H1 (cell line): ENCODE measurements around the gene RNF141. TPM values are rescaled to one million over a fixed set of nuclear protein-coding genes. Genes with fewer than 3 reads are reported as not detected.

ENCODE experiments used
- CTCF ChIA-PET: fragments of 300-600 bp; sonication (Branson Sonifier 250); formaldehyde crosslinking; loops from one replicate; lab custom pipeline; 2021; ENCODE audit not compliant: partially characterized antibody; lab: Charles Lee
- POLR2A ChIA-PET: fragments of 300-600 bp; sonication (Branson Sonifier 250); formaldehyde crosslinking; loops from one replicate; lab custom pipeline; 2021; ENCODE audit warnings: inconsistent platforms; ENCODE audit not compliant: partially characterized antibody; lab: Charles Lee
- DNase-seq, 2 experiments: peaks; one replicate each; pipeline versions ENCODE4 v3.0.0 to v3.0.0-alpha.2; 2010 to 2022; ENCODE audit warnings: low spot score in 2 of 2, low read depth in 1 of 2, mixed read lengths in 1 of 2
- FAIRE-seq: peaks from 2 replicates; lab custom pipeline; 2011; peaks lifted over from hg19 to GRCh38; lab: Jason Lieb, UNC
- H2AFZ ChIP-seq: 2 replicates; pipeline ENCODE4 v1.8.1; 2012; ENCODE audit warnings: low read length, inconsistent platforms
- H2AK5ac ChIP-seq: 2 replicates; pipeline ENCODE4 v1.6.1; 2013; ENCODE audit warnings: low read depth, low read length
- H2BK120ac ChIP-seq: replicated peaks from 2 replicates; pipeline ENCODE3; 2013; ENCODE audit warnings: low read depth, low read length, inconsistent platforms
- H2BK12ac ChIP-seq: 2 replicates; pipeline ENCODE4 v1.6.1; 2013; ENCODE audit warnings: low read depth, low read length
- H2BK15ac ChIP-seq: 2 replicates; pipeline ENCODE4 v1.6.1; 2013; ENCODE audit warnings: low read length
- H2BK20ac ChIP-seq: 2 replicates; pipeline ENCODE4 v1.6.1; 2013; ENCODE audit warnings: low read length
- H2BK5ac ChIP-seq: 2 replicates; pipeline ENCODE4 v1.6.1; 2013; ENCODE audit warnings: low read depth, low read length
- H3K14ac ChIP-seq: 2 replicates; pipeline ENCODE4 v1.6.1; 2013; ENCODE audit warnings: inconsistent platforms; ENCODE audit not compliant: insufficient read length
- H3K18ac ChIP-seq: 2 replicates; pipeline ENCODE4 v1.6.1; 2013; ENCODE audit warnings: low read length; ENCODE audit errors: extremely low read depth
- H3K23ac ChIP-seq: 2 replicates; pipeline ENCODE4 v1.6.1; 2013; ENCODE audit warnings: inconsistent platforms; ENCODE audit not compliant: insufficient read length
- H3K23me2 ChIP-seq: 2 replicates; pipeline ENCODE4 v1.6.1; 2013; ENCODE audit warnings: low read depth, low read length
- H3K27ac ChIP-seq: 2 replicates; pipeline ENCODE4 v1.6.1; 2011; ENCODE audit warnings: low read depth, low read length, inconsistent platforms
- H3K27me3 ChIP-seq, 4 experiments: replicated peaks in 1 of 4; 1 replicate in 1 of 4; 2 replicates in 3 of 4; pipeline versions ENCODE4 v1.6.1 to v1.8.1; 2011 to 2013; ENCODE audit warnings: low read length in 3 of 4, mild to moderate bottlenecking in 3 of 4, inconsistent platforms in 2 of 4, mixed read lengths in 2 of 4, moderate library complexity in 1 of 4; ENCODE audit not compliant: control insufficient read depth in 3 of 4, insufficient read depth in 3 of 4; ENCODE audit errors: extremely low read depth in 1 of 4
- H3K36me3 ChIP-seq, 4 experiments: 2 replicates each; pipeline versions ENCODE4 v1.6.1 to v1.8.1; 2011 to 2013; ENCODE audit warnings: mild to moderate bottlenecking in 4 of 4, low read length in 3 of 4, moderate library complexity in 2 of 4, control low read depth in 1 of 4, inconsistent platforms in 1 of 4; ENCODE audit not compliant: insufficient read depth in 4 of 4, control insufficient read depth in 2 of 4
- H3K4ac ChIP-seq: replicated peaks from 2 replicates; pipeline ENCODE3; 2013; ENCODE audit warnings: low read length, low read depth, mixed read lengths, inconsistent platforms; ENCODE audit not compliant: insufficient read length
- H3K4me1 ChIP-seq, 4 experiments: replicated peaks in 1 of 4; 1 replicate in 1 of 4; 2 replicates in 3 of 4; pipeline versions ENCODE4 v1.6.1 to v1.8.1; 2011 to 2013; ENCODE audit warnings: low read length in 3 of 4, inconsistent platforms in 2 of 4, mixed read lengths in 1 of 4; ENCODE audit not compliant: insufficient read depth in 4 of 4, control insufficient read depth in 3 of 4
- H3K4me2 ChIP-seq, 2 experiments: 2 replicates each; pipeline versions ENCODE4 v1.6.1 to v1.8.1; 2011 to 2013; ENCODE audit warnings: low read depth in 2 of 2, low read length in 2 of 2, control low read depth in 1 of 2, inconsistent platforms in 1 of 2, mild to moderate bottlenecking in 1 of 2; ENCODE audit not compliant: insufficient read depth in 1 of 2
- H3K4me3 ChIP-seq, 4 experiments: fragments of 200-600, 300-600 bp in 1 of 4; sonication (generic), shearing (Covaris generic), sonication (Bioruptor Twin) in 1 of 4; 2 replicates each; pipeline versions ENCODE4 v1.5.1 to v1.8.1; 2011 to 2016; ENCODE audit warnings: low read length in 4 of 4, low read depth in 3 of 4, control low read depth in 2 of 4, inconsistent platforms in 2 of 4, mild to moderate bottlenecking in 2 of 4, mixed read lengths in 1 of 4, moderate library complexity in 1 of 4; ENCODE audit not compliant: insufficient read depth in 2 of 4; ENCODE audit errors: extremely low read depth in 1 of 4
- H3K56ac ChIP-seq: replicated peaks from 2 replicates; pipeline ENCODE3; 2013; ENCODE audit warnings: low read depth, mild to moderate bottlenecking, mixed read lengths, low read length, inconsistent platforms; ENCODE audit not compliant: insufficient read length
- H3K79me1 ChIP-seq: 2 replicates; pipeline ENCODE4 v1.6.1; 2013; ENCODE audit warnings: low read depth, low read length, control low read depth
- H3K79me2 ChIP-seq, 2 experiments: 2 replicates each; pipeline versions ENCODE4 v1.6.1 to v1.8.1; 2012 to 2013; ENCODE audit warnings: low read length in 2 of 2, mild to moderate bottlenecking in 2 of 2, inconsistent platforms in 1 of 2; ENCODE audit not compliant: insufficient read depth in 2 of 2, control insufficient read depth in 1 of 2
- H3K9ac ChIP-seq, 4 experiments: replicated peaks in 1 of 4; 1 replicate in 1 of 4; 2 replicates in 3 of 4; pipeline versions ENCODE4 v1.6.1 to v1.8.1; 2011 to 2013; ENCODE audit warnings: low read depth in 3 of 4, low read length in 3 of 4, control low read depth in 2 of 4, mild to moderate bottlenecking in 2 of 4, moderate library complexity in 2 of 4, inconsistent platforms in 1 of 4; ENCODE audit errors: extremely low read depth in 1 of 4
- H3K9me3 ChIP-seq, 2 experiments: 2 replicates each; pipeline versions ENCODE4 v1.6.1 to v1.8.1; 2012 to 2013; ENCODE audit warnings: mild to moderate bottlenecking in 2 of 2, moderate library complexity in 2 of 2, control low read depth in 1 of 2, inconsistent platforms in 1 of 2, low read depth in 1 of 2, low read length in 1 of 2, mixed read lengths in 1 of 2; ENCODE audit not compliant: insufficient read depth in 2 of 2
- H4K20me1 ChIP-seq, 2 experiments: replicated peaks in 1 of 2; 2 replicates each; pipeline versions ENCODE3 to v1.8.1; 2011 to 2013; ENCODE audit warnings: inconsistent platforms in 2 of 2, low read length in 2 of 2, mild to moderate bottlenecking in 1 of 2; ENCODE audit not compliant: insufficient read depth in 2 of 2, control insufficient read depth in 1 of 2
- H4K5ac ChIP-seq: 2 replicates; pipeline ENCODE4 v1.6.1; 2013; ENCODE audit warnings: low read length, low read depth, mixed read lengths, inconsistent platforms; ENCODE audit not compliant: insufficient read length
- H4K8ac ChIP-seq: 2 replicates; pipeline ENCODE4 v1.8.0; 2013; ENCODE audit warnings: mild to moderate bottlenecking, moderate library complexity, low read length, inconsistent platforms; ENCODE audit not compliant: insufficient read depth; ENCODE audit errors: extremely low read depth
- H4K91ac ChIP-seq: replicated peaks from 2 replicates; pipeline ENCODE3; 2013; ENCODE audit warnings: low read length, mixed read lengths, inconsistent platforms; ENCODE audit not compliant: insufficient read length
- ATF2 ChIP-seq: IDR thresholded peaks from 2 replicates; pipeline ENCODE4 v1.6.1; 2012; ENCODE audit warnings: low read length, inconsistent platforms
- BCL11A ChIP-seq, 2 experiments: IDR thresholded peaks; one replicate each; pipeline ENCODE4 v1.6.1; 2011; ENCODE audit warnings: low read depth in 2 of 2, low read length in 2 of 2, mild to moderate bottlenecking in 2 of 2
- CBX5 ChIP-seq: fragments of 300-800, 300-1000 bp; sonication (generic); IDR thresholded peaks from 2 replicates; pipeline ENCODE4 v1.7.1; 2016; ENCODE audit warnings: antibody characterized with exemption, low read length, low read depth
- CHD1 ChIP-seq: IDR thresholded peaks from 2 replicates; pipeline ENCODE4 v1.6.1; 2012; ENCODE audit warnings: low read depth, low read length, improper control_type of control experiment
- CHD2 ChIP-seq: IDR thresholded peaks from 2 replicates; pipeline ENCODE4 v1.6.1; 2012; ENCODE audit warnings: low read length, improper control_type of control experiment
- CTBP2 ChIP-seq: IDR thresholded peaks from 2 replicates; pipeline ENCODE4 v1.7.0; 2011; ENCODE audit warnings: borderline replicate concordance, mild to moderate bottlenecking, moderate library complexity, mixed read lengths, low read length; ENCODE audit not compliant: insufficient read depth, insufficient read length
- EZH2 ChIP-seq: fragments of 200-600 bp; sonication (generic); IDR thresholded peaks from 2 replicates; pipeline ENCODE4 v1.7.1; 2012; ENCODE audit warnings: low read depth, mild to moderate bottlenecking, moderate library complexity, low read length, inconsistent platforms; ENCODE audit not compliant: severe bottlenecking
- KDM4A ChIP-seq: IDR thresholded peaks from one replicate; pipeline ENCODE4 v1.7.1; 2012; ENCODE audit warnings: low read depth, mild to moderate bottlenecking, moderate library complexity, low read length, inconsistent platforms; ENCODE audit not compliant: severe bottlenecking
- POLR2A ChIP-seq, 2 experiments: IDR thresholded peaks; 1 replicate in 1 of 2; 2 replicates in 1 of 2; pipeline ENCODE4 v1.6.1; 2011; ENCODE audit warnings: low read depth in 2 of 2, low read length in 2 of 2, mild to moderate bottlenecking in 2 of 2; ENCODE audit errors: control extremely low read depth in 1 of 2
- POLR2AphosphoS5 ChIP-seq: IDR thresholded peaks from 2 replicates; pipeline ENCODE4 v1.6.1; 2011; ENCODE audit warnings: low read depth, low read length
- POU5F1 ChIP-seq: IDR thresholded peaks from 2 replicates; pipeline ENCODE4 v1.6.1; 2011; ENCODE audit warnings: low read depth, mild to moderate bottlenecking, low read length, moderate library complexity
- RAD21 ChIP-seq, 2 experiments: IDR thresholded peaks in 1 of 2; conservative IDR thresholded peaks in 1 of 2; 2 replicates each; pipeline ENCODE4 v1.6.1; 2011; ENCODE audit warnings: low read depth in 2 of 2, low read length in 2 of 2, improper control_type of control experiment in 1 of 2, inconsistent platforms in 1 of 2, mild to moderate bottlenecking in 1 of 2, moderate library complexity in 1 of 2
- SIN3A ChIP-seq, 2 experiments: IDR thresholded peaks in 1 of 2; conservative IDR thresholded peaks in 1 of 2; 2 replicates each; pipeline ENCODE4 v1.6.1; 2011 to 2012; ENCODE audit warnings: low read length in 2 of 2, improper control_type of control experiment in 1 of 2, low read depth in 1 of 2, mild to moderate bottlenecking in 1 of 2
- WGBS, 2 experiments: shearing (Covaris generic) in 1 of 2; methylation state at CpG; one replicate each; pipeline versions ENCODE4 v1.1.6 to v1.1.7; 2013 to 2015; ENCODE audit warnings: low lambda C conversion rate in 2 of 2, mixed read lengths in 2 of 2, inconsistent platforms in 1 of 2, low coverage in 1 of 2, missing lambda C conversion rate in 1 of 2; ENCODE audit not compliant: insufficient replicate concordance in 2 of 2, insufficient coverage in 1 of 2, insufficient read length in 1 of 2; ENCODE audit errors: extremely low coverage in 1 of 2, missing lambda C conversion rate in 1 of 2; 5-methylcytosine and 5-hydroxymethylcytosine counted together
- polyA plus RNA-seq, 7 experiments: library from polyadenylated mRNA; depleted of rRNA in 3 of 7; stranded (reverse) in 5 of 7; unstranded in 2 of 7; fragments of >200 nt in 5 of 7; fragments of 200-250 nt in 2 of 7; gene quantifications; 1 replicate in 5 of 7; 2 replicates in 1 of 7; 4 replicates in 1 of 7; pipeline versions ENCODE4 v1.2.1 to v1.2.3, GENCODE V29; 2011 to 2013; ENCODE audit warnings: missing spikeins in 2 of 7, mixed read lengths in 2 of 7
- total RNA-seq: library from RNA; stranded (reverse); fragmentation: NEBNext Ultra II Directional; extraction: Animal tissue kit (Norgen Biotek cat#: 25700); gene quantifications from 2 replicates; pipeline ENCODE4 v1.2.1, GENCODE V29; 2021

Gene RNF141
- total and polyA plus RNA-seq, 2 of the 8 experiments (the other 6 are each of a cell fraction or from before 2014, with no cell fraction given): 8.5 to 22.8 TPM

DNA sequence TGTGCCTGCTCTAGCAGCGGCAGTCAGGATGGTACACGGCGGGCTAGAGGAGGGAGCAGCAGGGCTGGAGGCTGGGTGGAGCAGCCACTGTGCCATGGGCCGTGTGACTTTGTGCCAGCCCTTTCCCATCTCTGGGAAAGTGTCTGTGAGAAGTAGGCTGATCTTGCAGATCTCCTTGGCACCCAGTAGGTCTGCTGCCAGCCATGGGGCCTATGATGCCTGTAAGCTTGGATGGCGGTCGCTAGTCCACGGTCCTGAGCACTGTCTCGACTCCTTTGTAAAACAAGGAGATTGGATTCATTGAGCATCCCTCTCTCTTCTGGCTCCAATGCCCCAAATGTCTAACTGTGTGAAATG, 63.3 kb downstream of the RNF141 start:
- Histone ChIP-seq H2BK120ac (no peak overlapping the region), H4K5ac (no peak overlapping the region), H3K4me2 (no peak overlapping the region), H2BK5ac (no peak overlapping the region), H4K8ac (no peak overlapping the region), H3K9ac (no peak overlapping the region), H3K23ac (no peak overlapping the region), H3K14ac (no peak overlapping the region), H3K4me3 (no peak overlapping the region), H3K9me3 (no peaks in the 10 kb centered on the region), H3K4me1 (no peaks in the 10 kb centered on the region), H2AK5ac (no peak overlapping the region), H3K18ac (no peak overlapping the region), H2AFZ (no peak overlapping the region), H3K23me2 (no peaks in the 10 kb centered on the region), H2BK20ac (0 out of 2 replicates have a peak overlapping the region, but pooled peaks have one; percentile 3), H4K91ac (no peak overlapping the region), H2BK15ac (no peak overlapping the region), H3K79me2 (no peaks in the 10 kb centered on the region), H3K79me1 (no peaks in the 10 kb centered on the region; the same call in 1 of the 2 replicates), H3K36me3 (no peaks in the 10 kb centered on the region), H4K20me1 (peaks cover 0 to 2% of the 10 kb centered on the region in 2 experiments), H2BK12ac (no peak overlapping the region), H3K4ac (no peak overlapping the region), H3K27ac (no peak overlapping the region), H3K56ac (no peak overlapping the region), H3K27me3 (no peaks in the 10 kb centered on the region)
- ChIA-PET CTCF (no interaction called here), POLR2A (no interaction called here)
- WGBS, 2 experiments: 94% methylated on average over 8 of the region's 8 CpGs; no CpG with 5 or more reads in 1 of the 2 experiments
- FAIRE-seq: no peak
- no peak for DNase-seq
- TF ChIP-seq POLR2A (IDR thresholded peaks at IDR 0.05; ENCODE audit: control extremely low read depth in 1 of 2, low read depth in 2 of 2, low read length in 2 of 2): no peak
- no peak for TF ChIP-seq POU5F1
- no peak for TF ChIP-seq SIN3A (conservative IDR thresholded peaks at IDR 0.05 in 1 of 2, IDR thresholded peaks at IDR 0.05 in 1 of 2; ENCODE audit: low read depth in 1 of 2, low read length in 2 of 2)
- TF ChIP-seq ATF2: no peak
- no peak for TF ChIP-seq POLR2AphosphoS5
- TF ChIP-seq CTBP2: no peak
- no peak for TF ChIP-seq RAD21 (IDR thresholded peaks at IDR 0.05 in 1 of 2, conservative IDR thresholded peaks at IDR 0.05 in 1 of 2; ENCODE audit: low read depth in 2 of 2, low read length in 2 of 2)
- TF ChIP-seq EZH2: no peak
- TF ChIP-seq KDM4A: no peak
- no peak for TF ChIP-seq BCL11A (IDR thresholded peaks at IDR 0.05; ENCODE audit: low read depth in 2 of 2, low read length in 2 of 2)
- no peak for TF ChIP-seq CHD1
- TF ChIP-seq CHD2: no peak
- no peak for TF ChIP-seq CBX5
